Inferior parietal cortex (tissue), 1 donor: Measurements from ENCODE around the gene DENND4B.
A peak's percentile ranks its signal among the peaks of the same experiment; 100 is the strongest.
"Not testable (repeated sequence)": the region's sequence is repeated elsewhere in the genome, so short reads cannot be mapped to it uniquely, and the experiment has no call there.

Experiments used
- DNase-seq: peaks from one replicate; pipeline ENCODE4 v3.0.0-alpha.2; 2016; ENCODE audit errors: extremely low spot score

DENND4B gene

DNA sequence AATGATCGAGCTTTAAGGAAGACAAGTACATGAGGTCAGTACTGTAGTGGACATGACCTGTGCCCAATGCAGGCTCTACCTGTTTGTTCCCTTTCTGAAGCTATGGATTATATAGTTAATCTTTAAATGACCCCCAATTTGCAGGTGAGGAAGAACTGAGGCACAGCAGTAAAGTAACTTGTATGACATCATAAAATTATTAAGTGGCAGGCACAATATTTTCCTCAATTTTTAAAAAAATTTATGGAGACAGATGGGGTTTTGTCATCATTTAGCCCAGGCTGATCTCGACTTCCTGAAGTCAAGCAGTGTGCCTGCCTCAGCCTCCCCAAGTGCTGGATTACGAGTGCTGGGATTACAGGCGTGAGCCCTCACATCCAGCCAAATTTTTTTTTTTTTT, 20.1 kb downstream of the DENND4B start:
- no peak for DNase-seq

DNA sequence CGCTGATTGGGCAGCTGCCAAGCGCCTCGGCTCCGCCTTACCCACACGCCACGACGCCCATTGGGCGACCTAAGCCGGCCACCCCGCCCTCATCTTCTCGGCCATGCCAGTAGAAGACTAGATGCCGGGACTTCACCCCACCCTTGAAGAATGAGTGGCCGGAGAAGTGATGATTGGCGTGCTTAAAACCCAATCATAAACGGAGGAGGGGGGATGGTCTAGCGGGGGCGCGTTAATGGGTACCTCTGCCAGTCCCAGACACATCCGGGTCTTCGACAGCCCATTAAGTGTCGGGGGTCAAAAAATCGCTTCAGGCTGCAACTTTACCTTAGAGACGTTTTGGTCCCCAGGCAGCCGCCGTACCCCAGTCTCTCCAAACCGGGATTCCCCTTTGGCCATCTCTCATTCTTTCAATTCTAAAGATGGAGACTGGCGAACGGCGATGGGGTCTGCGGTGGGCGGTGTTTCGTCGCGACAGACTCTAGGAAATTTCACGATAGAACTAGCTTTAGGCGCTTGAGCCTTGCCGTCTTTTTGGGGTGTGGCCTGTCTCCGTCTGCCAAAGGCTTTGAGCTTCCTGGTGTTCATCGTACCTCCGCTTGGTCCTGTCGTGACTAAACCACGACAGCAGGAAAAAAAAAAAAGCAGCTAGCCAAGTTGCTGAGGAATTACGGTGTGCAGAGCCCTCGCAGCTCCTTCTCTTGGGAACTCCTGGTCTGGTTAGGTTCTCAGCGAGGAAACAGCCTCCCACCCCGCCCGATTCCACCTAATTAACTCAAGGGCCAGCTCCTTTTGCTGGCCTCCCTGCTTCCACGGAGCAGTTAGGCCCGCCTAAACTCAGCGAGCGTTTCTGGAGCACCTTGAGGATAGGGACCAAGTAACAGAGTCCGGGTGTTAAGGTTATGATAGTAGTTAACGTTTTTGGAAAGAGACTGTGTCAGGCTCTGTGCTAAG, 23.3 kb downstream of the DENND4B start, which contains the start of gene GATAD2B:
Gene GATAD2B, minus strand, starts transcription at position 1 of the 954 bp plus-strand sequence. CDS start 94,625 bp downstream, outside the sequence.
- DNase-seq, result peak; percentile 99

DNA sequence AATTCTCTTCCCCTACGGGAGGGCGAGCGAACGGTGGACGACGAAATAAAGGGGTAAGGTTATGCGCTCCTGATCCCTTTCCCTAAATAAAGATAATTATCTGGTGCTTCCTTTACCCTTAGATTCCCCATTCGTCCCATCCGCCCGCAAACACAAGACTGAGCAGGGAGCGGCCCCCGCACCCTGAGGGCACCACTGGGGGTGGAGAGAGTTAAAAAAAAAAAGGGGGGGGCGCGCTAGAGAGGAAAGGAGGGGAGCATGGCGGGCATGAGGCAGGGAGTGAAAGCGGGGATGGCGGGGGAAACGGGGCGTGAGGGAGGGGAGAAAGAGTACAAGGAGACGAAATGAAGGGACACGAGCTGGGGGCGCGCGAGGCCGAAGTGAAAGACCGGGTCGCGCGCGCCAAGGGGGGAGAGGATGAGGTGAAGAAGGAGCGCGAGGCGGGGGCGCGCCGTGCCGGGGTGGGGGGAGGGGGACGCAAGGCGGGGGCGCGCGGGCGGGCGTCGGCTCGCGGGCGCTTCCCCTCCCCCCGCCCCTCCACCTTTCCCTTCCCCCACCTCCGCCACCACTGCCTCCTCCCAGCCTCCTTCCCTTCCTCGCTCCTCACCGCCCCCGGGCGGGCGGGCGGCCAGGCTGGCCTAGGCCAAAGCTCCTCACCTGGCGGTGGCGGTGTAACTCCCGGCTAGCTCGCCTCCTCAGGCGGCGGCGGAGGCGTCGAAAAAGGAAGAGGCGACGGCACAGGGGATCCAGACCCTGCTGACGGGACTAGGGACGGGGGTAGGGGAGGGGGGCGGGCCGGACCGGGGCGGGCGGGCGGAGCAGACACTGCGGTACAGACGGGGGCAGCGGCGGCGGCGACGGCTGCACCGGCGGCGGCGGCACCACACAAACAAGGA, 24.2 kb downstream of the DENND4B start:
- peak; percentile 37 for DNase-seq

DNA sequence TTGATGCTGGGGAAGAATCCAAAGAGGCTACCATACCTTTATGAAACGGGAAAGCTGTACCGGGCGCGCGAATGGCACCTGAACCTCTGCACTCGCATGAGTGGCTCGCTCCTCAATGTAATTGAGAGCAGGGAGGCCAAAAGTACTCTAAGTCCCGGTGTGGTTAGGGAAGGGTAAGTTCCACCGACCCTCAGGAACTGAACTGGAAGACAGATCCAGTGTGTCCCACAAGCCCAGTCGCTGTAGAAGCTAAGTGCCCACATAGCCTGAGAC, 24.8 kb downstream of the DENND4B start:
- DNase-seq, result no peak

DNA sequence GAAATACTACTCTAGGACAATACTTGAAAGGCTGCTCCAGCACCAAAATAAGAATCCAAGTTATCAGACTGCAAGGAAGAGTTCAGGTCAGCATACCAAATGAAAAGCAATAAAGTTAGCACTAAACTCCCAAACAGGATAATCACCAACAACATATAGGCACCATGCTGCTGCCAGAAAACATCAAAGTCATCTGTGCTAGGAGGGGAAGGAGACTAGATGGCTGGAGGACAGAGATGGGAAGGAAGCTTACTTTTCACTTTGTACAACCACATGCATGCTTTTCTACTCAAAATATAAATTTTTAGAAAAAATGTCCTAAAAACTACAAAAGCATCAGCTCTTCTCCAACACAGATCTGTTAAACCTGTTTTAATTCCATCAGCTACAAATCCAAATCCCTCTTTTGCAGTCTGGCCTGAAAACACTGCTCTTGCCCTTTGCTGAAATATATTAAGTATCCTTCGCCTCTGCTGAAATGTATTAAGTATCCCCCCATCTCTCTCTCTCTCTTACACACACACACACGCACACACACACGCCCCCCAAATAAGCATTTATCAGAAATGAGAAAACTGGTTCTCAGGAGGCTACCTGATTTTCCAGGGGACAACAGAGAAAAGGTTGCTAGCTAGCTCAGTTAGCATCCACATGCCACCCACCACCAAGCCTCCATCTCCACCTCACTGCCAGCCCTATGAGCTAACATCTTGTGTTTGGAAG, 25.3 kb downstream of the DENND4B start:
- DNase-seq, result no peak

DNA sequence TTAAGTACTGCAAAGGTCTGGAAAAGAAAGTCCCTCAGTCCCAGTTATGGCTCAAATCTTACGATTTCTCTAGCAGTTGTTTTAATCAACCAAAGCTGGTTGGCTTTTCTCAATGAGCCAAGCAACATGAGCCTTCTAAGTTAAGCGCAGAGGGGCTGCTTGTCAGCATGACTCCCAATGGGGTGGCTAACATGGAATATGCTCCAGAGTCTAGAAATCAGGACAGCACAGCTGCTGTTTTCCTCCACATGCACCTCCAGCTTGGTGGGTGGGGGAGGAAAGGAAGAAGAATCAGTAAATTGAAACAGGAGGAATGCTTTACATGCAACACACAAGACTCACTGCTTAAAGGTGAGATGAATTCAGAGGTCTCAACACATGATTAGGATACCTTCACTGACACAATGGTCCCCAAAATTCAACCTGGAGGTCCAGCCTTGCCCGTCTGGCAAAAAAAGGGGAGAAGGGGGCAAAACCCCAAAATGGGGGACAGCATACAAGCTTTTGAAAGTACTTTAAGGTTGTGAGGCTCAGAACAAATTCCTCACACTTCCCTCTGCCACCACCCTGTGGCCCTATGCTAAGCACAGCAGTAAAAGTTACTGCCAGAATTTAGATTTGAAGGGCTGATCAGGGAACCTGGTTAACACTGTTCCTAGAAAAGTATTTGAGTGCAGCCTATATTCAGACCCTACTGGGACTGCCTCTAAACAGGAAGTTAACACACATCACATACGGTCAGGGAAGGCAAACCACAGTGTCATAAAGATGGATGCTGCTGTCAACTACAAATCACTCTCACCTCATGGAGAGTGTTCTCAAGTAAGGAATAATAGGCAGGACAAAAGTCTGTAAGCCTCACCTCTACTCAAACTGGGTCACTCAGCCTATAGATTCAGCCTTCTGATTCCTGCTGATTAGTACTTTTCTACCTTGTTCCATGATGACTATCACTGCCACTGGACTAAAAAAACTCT, 26.4 kb downstream of the DENND4B start:
- DNase-seq, result peak; percentile 23

DNA sequence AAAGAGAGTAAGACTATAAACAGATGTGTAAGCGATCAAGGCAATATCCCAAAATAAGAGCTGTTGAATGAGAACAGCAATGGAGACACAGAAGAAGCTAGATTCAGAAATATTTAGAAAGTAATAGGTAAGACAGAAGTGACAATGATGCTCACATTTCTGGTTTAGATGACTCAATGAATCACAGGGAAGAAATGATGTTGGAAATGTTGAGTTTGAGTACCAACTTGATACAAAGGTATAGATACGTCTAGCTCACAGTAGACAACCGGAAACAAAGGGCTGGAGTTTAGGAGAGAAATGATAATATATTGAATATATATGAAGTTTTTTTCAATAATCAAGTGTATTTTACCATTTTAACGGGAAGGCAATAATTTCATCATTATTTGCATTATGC, 30.2 kb downstream of the DENND4B start:
- DNase-seq, result no peak

DNA sequence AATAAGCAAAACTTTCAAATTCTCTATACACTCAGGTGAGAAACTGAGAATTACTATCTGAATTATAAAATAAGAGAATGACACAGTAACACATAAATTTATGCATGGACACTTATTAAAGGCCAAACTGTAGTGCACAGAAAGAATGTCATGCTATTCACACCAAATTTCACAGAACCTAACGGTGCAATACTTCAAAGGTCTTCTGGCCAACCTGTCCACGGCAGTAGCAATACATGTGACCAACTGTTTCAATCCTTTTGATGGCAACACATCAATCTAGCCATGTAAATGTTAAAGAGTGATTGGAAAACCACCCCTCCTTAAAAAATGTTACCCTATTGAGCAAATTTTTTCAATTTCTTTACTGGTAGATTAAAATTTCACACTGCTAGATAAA, 34.2 kb downstream of the DENND4B start:
- DNase-seq, result no peak

DNA sequence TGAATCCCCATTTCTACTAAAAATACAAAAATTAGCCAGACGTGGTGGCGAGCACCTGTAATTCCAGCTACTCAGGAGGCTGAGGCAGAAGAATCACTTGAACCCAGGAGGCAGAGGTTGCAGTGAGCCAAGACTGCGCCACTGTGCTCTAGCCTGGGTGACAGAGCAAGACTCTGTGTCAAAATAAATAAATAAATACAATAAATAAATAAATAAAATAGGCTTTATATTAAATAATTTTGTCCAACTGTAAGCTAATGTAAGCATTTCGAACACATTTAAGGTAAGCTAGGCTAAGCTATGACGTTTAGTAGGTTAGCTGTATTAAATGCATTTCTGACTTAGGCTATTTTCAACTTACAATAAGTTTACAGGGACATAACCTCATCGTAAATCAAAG, 36.0 kb downstream of the DENND4B start:
- DNase-seq, result not testable (repeated sequence)

DNA sequence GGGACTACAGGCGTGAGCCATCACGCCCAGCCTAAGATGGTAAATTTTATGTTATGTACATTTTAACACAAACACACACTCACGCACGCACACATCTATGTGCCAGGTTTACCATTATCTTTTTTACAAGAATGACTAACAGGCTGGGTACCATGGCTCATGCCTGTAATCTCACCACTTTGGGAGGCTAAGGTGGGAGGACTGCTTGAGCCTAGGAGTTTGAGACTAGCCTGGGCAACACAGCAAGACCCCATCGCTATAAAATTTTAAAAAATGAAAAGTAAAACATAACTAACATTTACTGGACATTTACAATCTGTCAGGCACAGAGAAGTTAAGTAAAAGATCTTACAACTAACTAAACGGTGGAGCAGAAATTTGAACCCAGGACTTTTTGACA, 38.4 kb downstream of the DENND4B start:
- DNase-seq, result no peak

DNA sequence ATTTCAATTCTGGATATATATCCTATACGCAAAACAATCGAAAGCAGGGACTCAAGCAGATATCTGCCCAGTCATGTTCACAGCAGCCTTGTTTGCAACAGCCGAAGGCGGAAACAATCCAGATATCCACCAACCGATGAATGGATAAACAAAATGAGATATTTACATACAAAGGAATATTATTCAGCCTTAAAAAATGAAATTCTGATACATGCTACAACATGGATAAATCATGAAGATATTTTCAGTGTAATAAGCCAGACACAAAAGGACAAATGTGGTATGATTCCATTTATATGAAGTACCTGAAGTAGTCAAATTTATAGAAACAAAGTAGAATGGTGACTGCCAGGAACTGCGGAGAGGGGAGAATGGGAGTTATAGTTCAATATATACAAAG, 39.4 kb downstream of the DENND4B start:
- DNase-seq, result no peak

DNA sequence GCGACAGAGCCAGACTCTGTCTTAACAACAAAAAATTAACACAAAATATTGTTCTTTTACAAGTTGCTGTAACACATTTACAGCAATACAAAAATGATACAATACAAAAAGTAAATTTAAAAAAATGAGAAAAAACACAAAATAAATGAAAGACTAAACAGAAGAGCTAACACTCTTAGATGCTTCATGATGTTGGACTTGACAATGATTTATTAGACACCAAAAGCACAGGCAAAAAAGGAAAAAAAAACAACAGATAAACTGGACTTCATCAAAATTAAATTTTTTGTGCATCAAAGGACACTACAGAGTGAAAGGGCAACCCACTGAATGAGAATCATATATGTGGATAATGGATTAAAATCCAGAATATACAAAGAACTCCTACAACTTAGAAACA, 40.1 kb downstream of the DENND4B start:
- no peak for DNase-seq

DNA sequence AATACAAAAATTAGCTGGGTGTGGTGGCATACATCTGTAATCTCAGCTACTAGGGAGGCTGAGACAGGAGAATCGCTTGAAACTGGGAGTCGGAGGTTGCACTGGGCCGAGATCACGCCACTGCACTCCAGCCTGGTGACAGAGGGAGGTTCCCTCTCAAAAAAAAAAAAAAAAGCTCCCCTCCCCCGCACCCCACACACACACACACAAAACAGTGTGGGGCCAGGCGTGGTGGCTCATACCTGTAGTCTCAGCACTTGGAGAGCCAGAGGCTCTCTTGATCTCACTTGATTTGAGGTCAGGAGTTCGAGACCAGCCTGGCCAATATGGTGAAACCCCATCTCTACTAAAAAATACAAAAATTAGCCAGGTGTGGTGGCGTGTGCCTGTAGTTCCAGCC, 40.6 kb downstream of the DENND4B start:
- DNase-seq, result not testable (repeated sequence)

DNA sequence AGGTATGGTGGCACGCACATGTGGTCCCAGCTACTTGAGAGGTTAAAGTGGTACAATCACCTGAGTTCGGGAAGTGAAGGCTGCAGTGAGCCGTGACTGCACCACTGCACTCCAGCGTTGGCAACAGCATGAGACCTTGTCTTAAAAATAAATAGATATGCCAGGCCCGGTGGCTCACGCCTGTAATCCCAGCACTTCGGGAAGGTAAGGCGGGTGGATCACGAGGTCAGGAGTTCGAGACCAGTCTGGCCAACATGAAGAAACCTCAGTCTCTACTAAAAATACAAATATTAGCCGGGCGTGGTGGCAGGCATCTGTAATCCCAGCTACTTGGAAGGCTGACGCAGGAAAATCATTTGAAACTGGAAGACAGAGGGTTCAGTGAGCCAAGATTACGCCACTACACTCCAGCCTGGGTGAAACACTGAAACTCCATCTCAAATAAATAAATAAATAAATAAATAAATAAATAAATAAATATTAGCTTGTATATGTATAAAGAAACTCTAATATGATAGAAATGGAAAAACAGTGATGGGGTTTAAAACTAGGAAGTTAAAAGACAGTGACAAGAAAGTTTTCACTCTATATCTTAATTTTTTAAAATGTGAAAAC, 42.6 kb downstream of the DENND4B start:
- DNase-seq, result no peak

DNA sequence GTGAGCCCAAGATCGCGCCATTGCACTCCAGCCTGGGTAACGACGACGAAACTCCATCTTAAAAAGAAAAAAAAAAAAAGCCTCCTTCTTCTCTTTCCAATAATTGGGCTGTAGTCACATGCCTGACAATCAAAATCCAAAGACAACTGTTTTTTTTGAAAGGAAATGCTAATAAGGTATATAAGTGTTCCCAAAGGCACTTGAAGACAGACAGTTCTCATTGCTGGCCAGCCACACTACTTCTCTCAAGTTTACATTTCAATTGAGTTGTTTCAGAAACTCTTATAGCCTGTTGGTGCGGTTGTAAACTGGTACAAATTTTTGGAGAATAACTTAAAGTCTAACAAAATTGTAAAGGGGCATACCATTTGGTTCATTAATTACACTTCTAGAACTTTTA, 47.0 kb downstream of the DENND4B start:
- DNase-seq, result no peak

DNA sequence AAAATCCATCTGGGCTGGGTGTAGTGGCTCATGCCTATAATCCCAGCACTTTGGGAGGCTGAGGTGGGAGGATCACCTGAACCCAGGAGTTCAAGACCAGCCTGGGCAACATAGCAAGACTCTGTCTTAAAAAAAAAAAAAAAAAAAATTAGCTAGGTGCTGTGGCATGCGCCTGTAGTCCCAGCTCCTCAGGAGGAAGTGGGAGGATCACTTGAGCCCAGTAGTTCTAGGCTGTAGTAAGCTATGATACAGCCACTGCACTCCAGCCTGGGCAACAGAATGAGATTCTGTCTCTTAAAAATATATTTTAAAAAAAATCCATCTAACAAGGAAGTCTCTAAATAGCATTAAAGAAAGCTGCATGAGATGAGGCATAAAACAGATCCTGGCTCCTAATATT, 50.7 kb downstream of the DENND4B start:
- DNase-seq, result not testable (repeated sequence)

DNA sequence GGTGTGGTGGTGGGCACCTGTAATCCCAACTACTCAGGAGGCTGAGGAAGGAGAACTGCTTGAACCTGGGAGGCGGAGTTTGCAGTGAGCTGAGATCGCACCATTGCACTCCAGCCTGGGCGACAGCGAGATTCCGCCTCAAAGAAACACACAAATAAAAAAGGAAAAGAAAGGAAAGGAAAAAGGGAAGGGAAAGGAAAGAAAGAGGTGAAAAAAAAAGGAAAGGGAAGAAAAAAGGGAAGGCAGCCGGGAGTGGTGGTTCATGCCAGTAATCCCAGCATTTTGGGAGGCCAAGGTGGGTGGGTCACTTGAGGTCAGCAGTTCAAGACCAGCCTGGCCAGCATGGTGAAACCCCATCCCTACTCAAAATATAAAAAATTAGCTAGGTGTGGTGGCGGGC, 55.5 kb downstream of the DENND4B start:
- not testable (repeated sequence) for DNase-seq

DNA sequence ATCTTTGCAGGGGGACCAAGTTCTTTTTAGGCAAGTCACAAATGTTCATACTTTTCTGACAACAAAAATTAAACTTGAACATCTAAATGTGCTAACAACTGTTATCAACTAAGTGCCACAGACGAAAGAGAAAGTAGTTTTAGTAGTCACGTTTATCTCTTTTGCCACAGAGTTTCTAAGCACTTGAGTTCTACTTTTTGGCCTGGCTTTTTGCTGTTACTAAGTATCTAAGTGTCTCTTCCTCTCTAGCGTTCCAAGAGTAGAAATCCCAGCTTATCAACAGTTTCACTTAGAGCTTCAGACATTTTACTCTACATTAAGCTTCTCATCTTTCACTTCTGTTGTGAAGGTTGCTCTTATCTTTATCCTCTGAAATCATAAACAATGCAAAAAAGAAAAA, 58.0 kb downstream of the DENND4B start:
- no peak for DNase-seq

DNA sequence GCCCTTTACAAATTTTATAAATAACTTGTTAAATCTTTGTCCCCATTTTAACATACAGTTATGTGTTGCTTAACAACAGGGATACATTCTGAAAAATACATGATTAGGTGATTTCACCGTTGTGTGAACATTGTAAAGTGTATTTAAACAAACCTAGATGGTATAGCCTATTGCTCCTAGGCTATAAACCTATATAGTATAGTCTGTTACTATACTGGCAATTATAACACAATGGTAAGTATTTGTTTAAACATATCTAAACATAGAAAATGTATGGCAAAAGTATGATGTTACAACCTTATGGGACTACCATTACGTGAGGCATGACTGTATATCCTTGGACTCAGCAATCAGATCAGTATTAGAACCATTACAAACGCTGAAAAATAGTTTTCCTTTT, 60.4 kb downstream of the DENND4B start:
- DNase-seq, result no peak

DNA sequence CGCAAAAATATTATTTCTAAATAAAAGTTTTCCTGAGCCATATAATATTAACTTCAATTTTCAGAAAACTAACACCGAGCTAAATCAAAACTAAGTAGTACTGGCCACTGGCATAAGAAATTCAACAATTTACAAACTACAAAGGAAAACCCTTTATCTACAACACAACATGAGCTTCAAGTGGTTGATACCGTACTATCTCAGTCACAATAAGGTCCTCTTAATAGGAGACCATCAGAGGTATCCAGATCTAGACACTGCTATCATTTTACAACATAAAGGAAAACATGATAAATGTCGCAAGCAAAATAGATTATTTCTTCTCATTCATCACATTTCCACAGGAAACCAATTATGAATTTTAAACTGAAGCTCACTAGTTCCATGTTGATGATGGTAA, 63.3 kb downstream of the DENND4B start:
- no peak for DNase-seq
